Retinal pigment epithelial cell (primary cell): Measurements from ENCODE around the gene RNLS.

Experiments
- DNase-seq: peaks from one replicate; pipeline ENCODE4 v3.0.0-alpha.2; 2010; ENCODE audit warnings: low read depth
- H3K4me3 ChIP-seq: 2 replicates; pipeline ENCODE4 v1.5.1; 2011; ENCODE audit warnings: mild to moderate bottlenecking, low read length, control low read depth, moderate library complexity
- TF ChIP-seq, protein P1 (sequence below): conservative IDR thresholded peaks from 2 replicates; pipeline ENCODE4 v1.5.1; 2011; ENCODE audit warnings: low read depth, low read length, control low read depth, inconsistent platforms

Gene RNLS

DNA sequence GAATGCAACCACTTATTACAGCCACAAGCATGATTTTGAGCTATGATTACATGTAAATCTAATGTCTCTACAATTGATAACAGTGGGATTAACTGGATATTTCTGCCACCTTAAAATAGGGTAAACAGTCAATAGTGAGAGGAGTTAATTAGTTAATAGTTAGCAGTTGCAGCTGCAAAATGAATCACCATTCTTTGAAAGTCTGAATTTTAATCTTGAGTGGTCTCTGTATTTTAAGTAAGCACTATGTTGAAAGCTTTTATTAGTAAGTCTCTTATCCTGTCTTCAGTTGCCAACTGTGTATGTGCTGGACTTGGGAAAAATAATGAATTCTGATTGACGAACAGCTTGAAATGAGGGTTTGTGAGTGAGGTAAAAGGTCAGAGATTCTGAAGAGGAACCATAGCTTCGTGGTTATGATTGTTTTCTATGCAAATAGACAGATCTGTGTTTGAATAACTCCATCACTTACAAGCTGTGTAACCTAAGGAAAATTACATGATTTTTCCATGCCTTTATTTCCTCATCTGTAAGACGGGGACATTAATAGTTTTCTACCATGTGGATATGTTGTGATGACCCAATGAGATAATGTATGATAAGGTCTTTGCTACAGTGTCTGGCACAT is 75.2 kb downstream of the RNLS start:
- TF ChIP-seq, protein P1, sequence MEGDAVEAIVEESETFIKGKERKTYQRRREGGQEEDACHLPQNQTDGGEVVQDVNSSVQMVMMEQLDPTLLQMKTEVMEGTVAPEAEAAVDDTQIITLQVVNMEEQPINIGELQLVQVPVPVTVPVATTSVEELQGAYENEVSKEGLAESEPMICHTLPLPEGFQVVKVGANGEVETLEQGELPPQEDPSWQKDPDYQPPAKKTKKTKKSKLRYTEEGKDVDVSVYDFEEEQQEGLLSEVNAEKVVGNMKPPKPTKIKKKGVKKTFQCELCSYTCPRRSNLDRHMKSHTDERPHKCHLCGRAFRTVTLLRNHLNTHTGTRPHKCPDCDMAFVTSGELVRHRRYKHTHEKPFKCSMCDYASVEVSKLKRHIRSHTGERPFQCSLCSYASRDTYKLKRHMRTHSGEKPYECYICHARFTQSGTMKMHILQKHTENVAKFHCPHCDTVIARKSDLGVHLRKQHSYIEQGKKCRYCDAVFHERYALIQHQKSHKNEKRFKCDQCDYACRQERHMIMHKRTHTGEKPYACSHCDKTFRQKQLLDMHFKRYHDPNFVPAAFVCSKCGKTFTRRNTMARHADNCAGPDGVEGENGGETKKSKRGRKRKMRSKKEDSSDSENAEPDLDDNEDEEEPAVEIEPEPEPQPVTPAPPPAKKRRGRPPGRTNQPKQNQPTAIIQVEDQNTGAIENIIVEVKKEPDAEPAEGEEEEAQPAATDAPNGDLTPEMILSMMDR, result no peak
- no peak overlapping the region for H3K4me3 ChIP-seq
- DNase-seq, result no peak

DNA sequence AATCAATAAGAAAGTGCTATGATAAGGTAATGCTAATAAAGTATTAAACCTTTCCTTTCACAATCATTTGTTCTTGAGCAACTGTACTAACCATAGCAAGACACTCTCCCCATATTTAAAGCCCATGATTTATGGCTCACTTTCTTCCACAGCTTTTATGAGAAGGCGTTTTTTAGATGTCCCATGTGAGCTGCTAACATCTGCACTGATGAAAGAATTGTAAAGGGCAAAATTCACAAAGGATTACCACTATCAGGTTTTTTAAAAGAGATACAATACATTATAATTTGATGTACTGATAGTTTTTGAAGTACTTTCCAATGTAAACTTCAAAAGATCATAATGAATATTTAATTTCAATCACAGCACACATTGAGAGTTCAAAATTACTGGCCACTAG is 75.7 kb downstream of the RNLS start:
- TF ChIP-seq, protein P1, result no peak
- H3K4me3 ChIP-seq, result no peak overlapping the region
- no peak for DNase-seq

DNA sequence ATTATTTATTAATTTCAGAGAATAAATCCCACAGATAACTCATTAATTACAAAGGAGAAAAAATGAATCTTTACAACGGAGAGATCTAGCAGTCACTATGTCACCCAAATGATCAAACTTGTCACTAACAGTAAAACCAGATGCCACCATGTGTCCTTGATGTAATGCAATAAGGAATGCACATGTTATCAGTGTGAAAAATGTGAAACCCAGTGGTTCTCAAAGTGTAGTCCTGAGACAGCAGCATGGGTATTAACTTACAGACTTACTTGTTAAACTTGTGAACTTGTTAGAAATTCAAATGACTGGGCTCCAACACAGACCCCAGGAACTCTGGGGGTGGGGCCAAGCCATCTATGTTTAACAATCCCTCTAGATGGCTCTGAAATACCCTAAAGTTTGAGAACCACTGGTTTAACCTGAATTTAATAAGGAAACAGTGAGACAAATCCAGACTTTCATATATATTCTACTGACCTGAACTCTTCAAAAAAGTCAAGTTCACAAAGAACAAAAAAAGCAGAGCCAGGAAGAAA is 77.4 kb downstream of the RNLS start:
- no peak for DNase-seq
- TF ChIP-seq, protein P1, result no peak
- H3K4me3 ChIP-seq, result no peak overlapping the region

DNA sequence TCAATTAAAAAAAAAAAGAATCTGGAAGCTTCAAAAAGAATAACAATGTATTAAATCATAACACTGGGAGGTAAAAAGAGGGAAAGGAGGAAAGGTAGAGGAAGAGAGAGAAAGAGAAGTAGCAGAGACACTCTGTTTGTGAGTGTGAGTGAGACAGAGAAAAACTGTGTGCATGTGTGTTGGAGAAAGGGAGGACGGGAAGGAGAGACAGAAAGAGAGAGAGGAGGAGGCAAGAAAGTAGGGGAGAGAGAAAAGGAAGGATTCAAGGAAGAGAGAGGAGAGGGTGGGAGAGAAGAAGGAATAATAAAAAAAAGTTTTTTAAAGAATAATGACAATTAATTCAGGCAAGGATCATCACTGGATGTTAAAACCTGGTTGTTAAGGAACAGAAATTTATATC is 77.9 kb downstream of the RNLS start:
- TF ChIP-seq, protein P1, result no peak
- no peak for DNase-seq
- H3K4me3 ChIP-seq, result no peak overlapping the region

DNA sequence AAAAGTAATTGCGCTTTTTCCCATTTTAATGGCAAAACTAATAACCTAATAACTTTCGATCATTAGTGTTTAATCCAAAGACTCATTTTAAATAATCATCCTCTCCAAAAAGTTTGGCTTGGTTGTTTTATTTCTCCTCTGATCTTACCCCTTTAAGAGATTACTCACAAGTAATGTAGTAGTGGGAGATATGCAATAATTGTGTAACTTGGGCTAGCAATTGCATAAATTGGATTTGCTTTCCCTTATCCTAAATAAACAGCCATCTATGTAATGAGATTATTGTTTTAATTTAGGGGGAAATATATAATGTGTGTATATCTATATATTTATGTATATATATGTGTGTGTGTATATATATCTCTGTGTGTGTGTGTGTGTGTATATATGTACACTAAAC is 82.5 kb downstream of the RNLS start:
- no peak for DNase-seq
- no peak overlapping the region for H3K4me3 ChIP-seq
- TF ChIP-seq, protein P1, result no peak

DNA sequence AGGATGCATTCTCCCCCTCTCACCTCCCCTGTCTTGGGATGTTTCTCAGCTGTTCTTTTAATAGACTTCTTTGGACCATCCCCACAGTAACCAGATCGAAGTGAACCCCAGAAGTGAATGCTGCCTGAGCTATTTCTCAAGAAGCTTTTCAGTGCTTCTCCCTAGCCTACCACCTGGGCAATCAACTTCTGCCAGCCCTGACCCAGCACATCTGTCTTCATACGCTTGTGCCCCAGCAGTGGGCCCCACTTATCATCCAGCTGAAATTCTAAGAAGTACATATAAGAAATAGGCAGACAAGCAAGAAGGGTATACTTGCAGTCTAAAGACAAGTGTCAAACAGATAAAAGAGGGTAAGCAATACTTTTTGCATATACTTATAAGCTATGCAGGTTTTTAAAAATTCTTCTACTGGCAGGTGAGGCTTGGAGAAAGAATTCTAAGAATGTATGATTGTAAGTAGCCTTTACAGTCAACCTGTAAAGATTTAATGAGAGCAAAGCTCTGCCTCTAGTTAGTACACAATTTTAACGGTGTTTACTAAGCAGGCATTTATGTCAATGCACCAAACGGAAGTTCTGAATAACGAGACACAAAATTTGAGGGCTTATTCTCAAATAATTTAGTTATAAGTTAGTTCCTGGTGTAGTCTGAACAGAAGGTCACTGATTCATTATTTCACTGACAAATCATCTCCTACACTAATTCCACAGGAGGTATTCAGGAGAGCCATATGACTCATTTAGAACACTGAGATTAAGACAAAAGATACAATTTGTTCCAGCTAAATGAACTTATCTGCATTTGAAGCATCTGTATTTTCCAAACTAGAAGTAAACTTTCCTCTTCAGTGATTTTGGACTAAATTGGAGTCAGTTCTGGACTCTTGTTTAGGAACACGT is 83.3 kb downstream of the RNLS start:
- no peak for DNase-seq
- H3K4me3 ChIP-seq, result no peak overlapping the region
- TF ChIP-seq, protein P1, result no peak
